SW 1271 (cell line): ENCODE measurements around the gene CRTC3.

Experiments used
- DNase-seq, 2 experiments: peaks; one replicate each; lab custom pipeline; 2025; lab: John Stamatoyannopoulos, UW

Gene CRTC3

GRCh38 chr15:90594301-90594738, 64.6 kb downstream of the CRTC3 start:
- DNase-seq, result no peak

GRCh38 chr15:90595763-90596155, 66.0 kb downstream of the CRTC3 start:
- no peak for DNase-seq

GRCh38 chr15:90596943-90597342, 67.2 kb downstream of the CRTC3 start:
- DNase-seq, result no peak

- DNase-seq, result no peak
These were observed 67.9 kb downstream of the CRTC3 start for GRCh38 chr15:90597577-90597976.

GRCh38 chr15:90598031-90598577, 68.4 kb downstream of the CRTC3 start:
- no peak for DNase-seq

- no peak for DNase-seq
These were observed 69.0 kb downstream of the CRTC3 start for GRCh38 chr15:90598679-90599078.

GRCh38 chr15:90599116-90599515, 69.4 kb downstream of the CRTC3 start:
- DNase-seq, result no peak

- no peak for DNase-seq
These were observed 69.9 kb downstream of the CRTC3 start for GRCh38 chr15:90599644-90600043.

GRCh38 chr15:90600954-90601353, 71.2 kb downstream of the CRTC3 start:
- no peak for DNase-seq

- no peak for DNase-seq
These were observed 74.2 kb downstream of the CRTC3 start for GRCh38 chr15:90603893-90604292.

GRCh38 chr15:90606641-90607040, 76.9 kb downstream of the CRTC3 start:
- DNase-seq, result no peak

- DNase-seq, result no peak
These were observed 77.6 kb downstream of the CRTC3 start for GRCh38 chr15:90607361-90607760.

- no peak for DNase-seq
These were observed 79.8 kb downstream of the CRTC3 start for GRCh38 chr15:90609242-90610180.

- no peak for DNase-seq
These were observed 80.5 kb downstream of the CRTC3 start for GRCh38 chr15:90610190-90610589.

- no peak for DNase-seq
These were observed 81.4 kb downstream of the CRTC3 start for GRCh38 chr15:90611157-90611556.

- no peak for DNase-seq
These were observed 87.4 kb downstream of the CRTC3 start for GRCh38 chr15:90617171-90617570.

- DNase-seq, result no peak
These were observed 88.0 kb downstream of the CRTC3 start for GRCh38 chr15:90617668-90618097.

- DNase-seq, result no peak
These were observed 88.8 kb downstream of the CRTC3 start for GRCh38 chr15:90618330-90619125.

GRCh38 chr15:90619468-90619867, 89.7 kb downstream of the CRTC3 start:
- DNase-seq, result no peak

- no peak for DNase-seq
These were observed 90.2 kb downstream of the CRTC3 start for GRCh38 chr15:90619939-90620338.

- no peak for DNase-seq
These were observed 90.8 kb downstream of the CRTC3 start for GRCh38 chr15:90620379-90621067.

GRCh38 chr15:90623854-90624253, 94.1 kb downstream of the CRTC3 start:
- DNase-seq, result no peak
